Measurements from ENCODE around the gene GJD4.

Gene GJD4

GRCh38 chr10:35579116-35579515 lies 26.0 kb upstream of the GJD4 start:
- no peak for DNase-seq (ENCODE audit: low read depth in 2 of 2)

GRCh38 chr10:35579726-35580422 lies 25.3 kb upstream of the GJD4 start:
- DNase-seq (ENCODE audit: low read depth in 2 of 2): no peak

- DNase-seq (ENCODE audit: low read depth in 2 of 2): no peak
Observed at GRCh38 chr10:35580423-35580770, 24.7 kb upstream of the GJD4 start.

GRCh38 chr10:35581655-35582054 lies 23.5 kb upstream of the GJD4 start:
- no peak for DNase-seq (ENCODE audit: low read depth in 2 of 2)

GRCh38 chr10:35584946-35585345 lies 20.2 kb upstream of the GJD4 start:
- DNase-seq (ENCODE audit: low read depth in 2 of 2): no peak

GRCh38 chr10:35585356-35585755 lies 19.8 kb upstream of the GJD4 start:
- DNase-seq (ENCODE audit: low read depth in 2 of 2): no peak

DNA sequence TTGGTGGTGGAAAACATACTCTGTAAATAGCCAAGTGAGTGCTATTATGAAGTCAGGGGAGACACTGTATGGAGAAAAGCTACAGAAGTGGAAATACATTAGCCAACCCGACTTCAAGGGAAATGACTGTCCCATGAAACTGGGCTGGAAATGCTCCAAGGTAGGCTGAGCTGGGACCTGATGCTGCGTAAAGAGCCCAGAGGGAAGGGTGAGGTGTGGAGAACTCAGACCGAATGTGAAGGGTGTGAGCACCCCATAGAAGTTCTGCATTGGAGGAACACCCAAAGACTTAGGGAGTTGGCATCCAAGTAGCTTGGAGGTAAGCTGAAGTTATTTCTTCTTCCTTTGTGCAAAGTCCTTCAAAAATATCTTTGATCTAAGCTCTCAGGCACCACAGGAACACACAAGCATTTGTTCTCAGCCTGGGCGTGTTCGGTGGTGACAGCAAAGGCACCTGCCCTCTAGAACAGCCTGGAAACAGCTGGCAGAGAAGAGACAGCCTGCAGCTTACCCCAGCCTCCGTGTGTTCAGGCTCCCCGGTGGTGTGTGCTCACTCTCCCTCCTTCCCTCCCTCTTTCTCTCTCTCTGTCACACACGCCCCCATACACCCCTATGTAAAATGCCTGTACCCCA lies 19.1 kb upstream of the GJD4 start:
- DNase-seq (ENCODE audit: low read depth in 2 of 2): no peak

- no peak for DNase-seq (ENCODE audit: low read depth in 2 of 2)
Observed at GRCh38 chr10:35588836-35589235, 16.3 kb upstream of the GJD4 start.

DNA sequence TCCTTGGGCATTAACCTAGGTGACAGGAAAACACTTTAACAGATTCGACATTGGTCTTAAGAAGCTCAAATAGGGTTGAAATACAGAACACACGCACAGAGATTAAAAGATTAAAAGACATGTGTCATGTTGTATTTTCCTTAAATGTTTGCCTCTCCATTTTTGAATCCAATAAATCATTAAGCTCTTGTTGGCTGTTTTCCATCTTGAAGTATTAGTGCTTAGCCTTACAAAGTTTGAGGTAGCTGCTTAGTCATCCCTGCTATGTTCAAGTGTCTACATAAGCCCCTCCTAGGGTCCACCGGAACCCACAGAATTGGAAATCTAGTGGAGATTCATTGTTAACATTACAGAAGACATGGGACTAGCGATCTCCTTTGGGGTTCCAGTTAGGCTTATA lies 12.7 kb upstream of the GJD4 start:
- no peak for DNase-seq (ENCODE audit: low read depth in 2 of 2)

DNA sequence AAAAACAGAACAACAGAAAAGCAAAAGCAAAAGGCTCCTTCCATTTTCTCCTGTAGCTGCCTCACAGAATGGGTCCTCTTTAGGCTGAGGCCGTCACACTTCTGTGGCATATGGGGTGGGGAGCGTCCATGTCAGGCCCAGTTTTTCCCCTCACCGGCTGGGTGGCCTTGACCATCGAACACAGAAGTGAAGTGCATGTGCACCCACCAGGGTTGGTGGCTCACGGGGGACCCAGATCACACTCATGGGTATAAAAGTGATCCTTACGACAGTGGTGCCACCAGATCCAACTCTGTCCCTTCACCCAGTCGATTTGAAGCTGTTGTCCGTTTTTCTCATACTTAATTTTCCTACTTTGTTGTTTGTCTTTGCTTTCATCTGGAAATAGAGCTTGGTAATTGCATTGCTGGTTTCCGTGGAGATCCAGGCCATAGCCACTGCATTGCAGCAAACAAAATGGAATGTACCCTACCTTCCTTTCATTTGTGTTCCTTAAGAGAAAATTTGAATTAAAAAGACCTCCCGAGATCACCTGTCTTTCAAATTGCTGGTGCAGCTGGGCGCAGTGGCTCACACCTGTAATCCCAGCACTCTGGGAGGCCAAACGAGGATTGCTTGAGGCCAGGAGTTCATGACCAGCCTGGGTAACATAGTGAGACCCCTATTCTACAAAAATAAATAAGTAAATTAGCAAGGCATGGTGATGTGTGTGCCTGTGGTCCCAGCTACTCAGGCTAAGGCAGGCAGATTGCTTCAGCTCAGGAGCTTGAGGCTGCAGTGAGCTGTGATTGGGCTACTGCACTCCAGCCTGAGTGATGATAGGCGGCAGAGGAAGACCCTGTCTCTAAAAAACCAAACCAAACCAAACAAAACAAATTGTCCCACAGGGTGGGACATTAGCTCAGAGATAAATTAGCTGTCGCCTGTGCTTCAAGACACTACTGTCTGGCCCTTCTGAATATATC lies 10.7 kb upstream of the GJD4 start:
- DNase-seq (ENCODE audit: low read depth in 2 of 2): no peak

DNA sequence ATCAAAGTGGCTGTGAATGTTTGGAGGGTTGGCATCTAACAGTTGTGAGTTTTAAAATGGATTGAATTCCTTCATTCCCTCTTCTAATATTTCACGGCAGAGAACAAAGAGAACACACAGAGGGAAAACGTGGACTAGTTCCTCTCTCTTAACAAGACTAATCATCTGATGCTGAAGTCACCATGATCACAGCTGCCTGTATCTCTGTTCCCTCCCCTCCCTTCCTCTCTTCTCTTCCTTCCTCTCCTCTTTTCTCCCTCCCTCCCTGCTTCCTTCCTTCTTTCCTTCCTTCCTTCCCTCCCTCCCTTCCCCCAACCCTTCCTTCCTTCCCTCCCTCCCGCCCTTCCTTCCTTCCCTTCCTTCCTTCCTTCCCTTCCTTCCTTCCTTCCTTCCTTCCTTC lies 10.0 kb upstream of the GJD4 start:
- DNase-seq (ENCODE audit: low read depth in 2 of 2): no peak

GRCh38 chr10:35598379-35598778 lies 6.8 kb upstream of the GJD4 start:
- no peak for DNase-seq (ENCODE audit: low read depth in 2 of 2)

DNA sequence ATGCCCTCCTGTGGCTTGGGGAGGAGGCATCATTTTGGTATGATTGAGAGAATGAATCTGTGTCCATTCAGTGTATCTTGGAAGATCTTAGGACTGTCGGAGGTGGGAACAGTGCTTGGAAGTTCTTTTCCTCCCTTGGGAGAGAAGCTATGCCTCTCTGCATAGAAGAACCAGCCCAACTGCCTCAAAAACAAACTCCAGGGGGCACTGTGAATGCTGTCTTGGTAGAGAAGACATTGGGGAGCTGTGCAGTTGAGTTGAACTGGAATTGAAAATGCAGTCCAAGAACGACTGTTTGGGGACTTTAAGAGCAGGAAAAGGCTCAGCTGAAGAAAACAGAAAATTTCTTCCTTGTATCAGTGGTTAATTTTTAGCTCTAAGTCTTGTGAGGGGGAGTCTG lies 4.9 kb upstream of the GJD4 start:
- DNase-seq (ENCODE audit: low read depth in 2 of 2): no peak

DNA sequence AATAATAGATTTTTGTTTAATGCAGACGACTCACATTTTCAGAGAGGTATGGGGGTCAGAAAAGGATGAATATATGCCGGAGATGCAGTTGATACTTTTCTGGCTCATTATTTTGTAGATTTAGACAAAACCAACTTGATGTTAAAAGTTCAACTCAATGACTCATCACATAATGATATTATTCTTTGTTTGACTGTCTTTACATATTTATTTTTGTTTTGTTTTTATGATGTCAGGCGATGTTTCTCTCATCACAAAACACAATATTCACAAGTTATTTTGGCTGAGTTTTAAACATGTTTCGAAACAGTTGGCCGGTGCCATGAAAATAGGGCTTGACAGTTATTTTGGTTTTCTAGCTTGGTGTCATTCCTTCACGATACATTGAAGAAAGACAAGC lies 1.3 kb downstream of the GJD4 start:
- no peak for DNase-seq (ENCODE audit: low read depth in 2 of 2)

DNA sequence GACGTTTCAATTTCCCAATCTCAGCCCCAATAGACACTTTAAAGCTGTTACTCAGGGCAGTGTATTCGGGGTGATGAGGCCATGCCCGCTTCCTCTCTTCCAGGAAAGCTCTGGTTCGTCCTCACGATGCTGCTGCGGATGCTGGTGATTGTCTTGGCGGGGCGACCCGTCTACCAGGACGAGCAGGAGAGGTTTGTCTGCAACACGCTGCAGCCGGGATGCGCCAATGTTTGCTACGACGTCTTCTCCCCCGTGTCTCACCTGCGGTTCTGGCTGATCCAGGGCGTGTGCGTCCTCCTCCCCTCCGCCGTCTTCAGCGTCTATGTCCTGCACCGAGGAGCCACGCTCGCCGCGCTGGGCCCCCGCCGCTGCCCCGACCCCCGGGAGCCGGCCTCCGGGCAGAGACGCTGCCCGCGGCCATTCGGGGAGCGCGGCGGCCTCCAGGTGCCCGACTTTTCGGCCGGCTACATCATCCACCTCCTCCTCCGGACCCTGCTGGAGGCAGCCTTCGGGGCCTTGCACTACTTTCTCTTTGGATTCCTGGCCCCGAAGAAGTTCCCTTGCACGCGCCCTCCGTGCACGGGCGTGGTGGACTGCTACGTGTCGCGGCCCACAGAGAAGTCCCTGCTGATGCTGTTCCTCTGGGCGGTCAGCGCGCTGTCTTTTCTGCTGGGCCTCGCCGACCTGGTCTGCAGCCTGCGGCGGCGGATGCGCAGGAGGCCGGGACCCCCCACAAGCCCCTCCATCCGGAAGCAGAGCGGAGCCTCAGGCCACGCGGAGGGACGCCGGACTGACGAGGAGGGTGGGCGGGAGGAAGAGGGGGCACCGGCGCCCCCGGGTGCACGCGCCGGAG lies 2.6 kb downstream of the GJD4 start:
- no peak for DNase-seq (ENCODE audit: low read depth in 2 of 2)

DNA sequence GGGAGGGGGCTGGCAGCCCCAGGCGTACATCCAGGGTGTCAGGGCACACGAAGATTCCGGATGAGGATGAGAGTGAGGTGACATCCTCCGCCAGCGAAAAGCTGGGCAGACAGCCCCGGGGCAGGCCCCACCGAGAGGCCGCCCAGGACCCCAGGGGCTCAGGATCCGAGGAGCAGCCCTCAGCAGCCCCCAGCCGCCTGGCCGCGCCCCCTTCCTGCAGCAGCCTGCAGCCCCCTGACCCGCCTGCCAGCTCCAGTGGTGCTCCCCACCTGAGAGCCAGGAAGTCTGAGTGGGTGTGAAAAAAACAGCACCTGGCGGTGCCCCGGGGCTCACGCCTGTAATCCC lies 3.2 kb downstream of the GJD4 start:
- DNase-seq (ENCODE audit: low read depth in 2 of 2): no peak

DNA sequence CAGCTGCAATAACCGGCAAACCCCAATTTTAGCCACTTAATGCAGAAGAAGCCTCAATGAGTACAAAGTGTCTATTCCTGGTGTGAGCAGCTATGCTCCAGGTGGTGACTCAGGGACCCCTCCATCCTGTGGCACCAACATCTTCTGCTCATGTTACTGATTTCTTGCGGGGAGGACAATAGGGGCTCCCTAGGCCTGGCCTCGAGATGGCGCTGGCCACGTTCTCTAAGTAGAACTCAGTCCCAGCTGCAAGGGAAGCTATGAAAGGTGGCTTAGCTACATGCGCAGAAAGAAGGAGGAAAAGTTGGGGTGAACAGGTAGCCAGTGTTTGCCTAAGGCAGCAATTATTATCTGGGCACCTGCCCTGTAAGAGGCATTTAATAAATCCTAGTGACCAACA lies 6.6 kb downstream of the GJD4 start:
- DNase-seq (ENCODE audit: low read depth in 2 of 2): no peak

DNA sequence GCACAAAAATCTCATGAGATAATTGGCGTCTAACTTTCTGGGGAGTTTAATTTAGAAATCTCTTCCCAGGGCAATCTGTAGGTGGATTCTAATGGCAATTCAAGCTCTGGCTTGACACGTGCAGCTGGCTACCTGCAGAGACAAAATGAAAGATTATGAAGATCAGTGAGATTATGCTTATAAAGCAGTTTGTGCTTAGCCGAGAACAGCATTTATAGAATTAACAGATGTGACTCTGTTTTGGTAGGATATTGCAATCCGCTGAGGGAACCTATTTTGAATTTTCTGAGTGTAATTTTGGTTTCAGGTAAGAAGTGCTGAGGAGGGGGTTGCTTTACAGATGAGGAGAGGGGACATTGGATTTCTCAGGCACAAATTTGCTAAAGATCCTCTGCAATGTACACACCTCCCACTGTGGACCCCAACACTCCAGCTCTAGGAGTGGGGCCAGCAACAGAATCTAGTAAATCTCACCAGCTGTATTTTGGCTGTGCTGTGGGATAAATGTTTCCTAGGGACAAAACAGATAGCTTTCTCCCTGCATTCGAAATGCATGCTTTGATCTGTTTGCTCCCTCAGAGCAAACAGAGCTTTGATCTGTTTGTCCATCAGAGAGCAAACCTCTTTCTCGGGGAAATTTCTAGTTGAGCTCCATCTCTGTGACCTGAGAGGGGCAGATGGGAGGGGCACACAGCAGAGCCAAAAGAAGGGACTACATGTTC lies 7.4 kb downstream of the GJD4 start:
- no peak for DNase-seq (ENCODE audit: low read depth in 2 of 2)

DNA sequence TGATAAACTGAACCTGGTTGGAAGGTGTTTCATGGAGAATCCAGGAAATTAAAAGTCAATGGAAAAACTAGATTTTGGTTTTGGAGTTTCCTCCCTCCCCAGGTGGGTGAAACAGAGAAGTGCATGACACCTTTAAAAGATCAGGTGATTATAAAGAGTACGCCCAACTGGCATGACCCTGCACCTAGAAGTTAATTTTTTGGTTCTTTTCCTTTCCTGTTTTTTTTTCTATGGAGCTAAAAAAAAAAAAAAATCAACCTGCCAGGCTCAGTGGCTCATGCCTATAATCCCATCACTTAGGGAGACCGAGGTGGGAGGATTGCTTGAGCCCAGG lies 7.9 kb downstream of the GJD4 start:
- no peak for DNase-seq (ENCODE audit: low read depth in 2 of 2)

DNA sequence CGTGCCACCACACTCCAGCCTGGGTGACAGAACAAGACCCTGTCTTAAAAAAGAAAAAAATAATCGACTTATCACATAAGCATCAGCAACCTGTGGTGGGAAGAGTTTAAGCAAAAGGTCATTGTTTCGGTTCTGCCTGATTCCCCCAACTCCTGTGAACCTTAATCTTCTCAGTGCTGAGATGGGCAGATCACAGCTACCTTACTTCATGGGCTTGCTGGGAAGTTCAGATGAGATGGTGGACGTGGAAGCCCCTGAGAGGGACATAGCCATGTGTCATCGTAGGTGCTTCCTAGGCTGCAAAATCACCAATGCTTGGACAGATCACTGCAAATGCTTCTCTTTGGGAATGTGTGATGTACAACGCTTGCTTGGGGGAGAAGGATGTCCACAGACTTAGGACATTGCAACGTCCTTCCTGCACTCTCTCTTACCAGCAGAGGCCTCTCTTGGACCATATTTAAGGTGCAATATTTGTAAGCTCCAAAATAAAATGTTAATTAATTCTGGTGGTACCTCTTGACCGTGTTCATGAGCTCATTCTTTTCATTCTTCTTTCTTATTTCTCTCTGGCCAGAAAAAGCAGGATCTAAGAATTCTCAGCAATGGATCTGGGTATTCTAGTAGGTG lies 8.6 kb downstream of the GJD4 start:
- DNase-seq (ENCODE audit: low read depth in 2 of 2): no peak

DNA sequence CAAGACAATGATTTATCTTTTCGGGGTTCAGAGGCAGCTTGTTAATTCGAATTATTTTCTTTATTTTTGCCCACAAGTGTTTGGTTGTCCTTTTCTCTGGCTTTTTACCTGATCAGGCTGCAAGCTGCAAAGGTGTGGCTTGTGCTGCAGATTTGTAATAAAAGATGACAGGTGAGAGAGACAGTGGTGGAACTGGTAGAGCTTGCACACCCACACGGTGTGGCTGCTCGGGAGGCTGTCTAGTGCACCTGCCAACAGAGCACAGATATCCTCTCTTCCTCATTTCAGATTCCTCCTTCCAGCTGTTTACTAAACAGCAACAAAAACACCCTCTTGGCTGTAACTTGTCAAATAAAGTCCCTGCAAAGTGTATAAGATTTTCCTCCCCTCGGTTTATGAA lies 9.2 kb downstream of the GJD4 start:
- no peak for DNase-seq (ENCODE audit: low read depth in 2 of 2)
